ENCODE measurements around the gene PTK7. TPM values are rescaled to one million over a fixed set of nuclear protein-coding genes. Genes with fewer than 3 reads are reported as not detected.
A peak's percentile ranks its signal among the peaks of the same experiment; 100 is the strongest.

PTK7 gene
- total RNA-seq (2014; rRNA removed; shearing (Covaris generic)) = 12.7 and 18.5 TPM in 2 replicates
- 12.0 and 13.0 TPM in 2 replicates for total RNA-seq (2022)
- percentile 38 among the genes with signal in this experiment for Bru-seq, nascent RNA
- BruChase-seq, experiment 1, labeled RNA remaining after a 6-hour chase = percentile 44 among the genes with signal in this experiment
- BruChase-seq, experiment 2, labeled RNA remaining after a 2-hour chase = percentile 39 among the genes with signal in this experiment
- long read RNA-seq, full-length matches to known transcripts = 2 of 6 reads
- long read RNA-seq, partial matches to known transcripts = 2 of 6 reads
- long read RNA-seq, other reads (novel, unspliced or antisense) = 2 of 6 reads

GRCh38 chr6:43075670-43076463 is at the start of gene PTK7:
Gene PTK7, plus strand, starts transcription at chr6:43076314. Its CDS starts 175 bp downstream, at chr6:43076489.
- DNase-seq (ENCODE audit: low spot score) = peak; percentile 78
- CTCF ChIA-PET (ENCODE audit: unreplicated experiment) = no interaction called here
- intact Hi-C loops (cut with micrococcal nuclease; ENCODE audit: unreplicated experiment) = loop anchor here (10.0 kb wide), 1 partner anchor 429 kb away; no protein-coding TSS in a partner anchor
- Histone ChIP-seq H3K9me2 (ENCODE audit: insufficient read depth, low read length) (no peaks in the 10 kb centered on the region), H2AFZ (ENCODE audit: low read length) (peak within 1 kb of the TSS; percentile 77), H3K9me3 (ENCODE audit: low read length) (no peaks in the 10 kb centered on the region), H3K27ac (ENCODE audit: low read depth, low read length, poor library complexity, severe bottlenecking) (peak within 1 kb of the TSS; percentile 24), H3K36me3 (ENCODE audit: insufficient read depth, low read length) (no peaks in the 10 kb centered on the region), H3K79me2 (ENCODE audit: insufficient read depth, low read depth, low read length) (peaks cover 6% of the 10 kb centered on the region; the same call in 1 of the 2 replicates), H3K4me2 (ENCODE audit: low read length) (peak within 1 kb of the TSS; percentile 94), H3K4me3 (ENCODE audit: low read depth, low read length, poor library complexity, severe bottlenecking) (peak within 1 kb of the TSS; percentile 98), H3K4me1 (ENCODE audit: insufficient read depth, low read length, poor library complexity, severe bottlenecking) (peaks cover 28% of the 10 kb centered on the region), H4K20me1 (ENCODE audit: insufficient read depth, low read length) (0 out of 2 replicates have a peak, but pooled peaks cover 5% of the 10 kb centered on the region)
- no peak for TF ChIP-seq CTCF (conservative IDR thresholded peaks at IDR 0.05; ENCODE audit: low read length)
- TF ChIP-seq EZH2phosphoT487 (IDR thresholded peaks at IDR 0.05; ENCODE audit: borderline replicate concordance, low read depth, low read length) = no peak
- POLR2A ChIA-PET = interaction anchor here (1.8 kb wide), 1 partner anchor 17 kb away, joined by 6 read pairs; the partner anchor contains the start of genes KLC4 and MRPL2
- BruUV-seq (replicated peaks) = no TSS peak

GRCh38 chr6:43026365-43026764 is 49.7 kb upstream of the PTK7 start:
- TF ChIP-seq CTCF (conservative IDR thresholded peaks at IDR 0.05; ENCODE audit: low read length) = no peak
- no peak for TF ChIP-seq EZH2phosphoT487 (IDR thresholded peaks at IDR 0.05; ENCODE audit: borderline replicate concordance, low read depth, low read length)
- ChIA-PET CTCF (ENCODE audit: unreplicated experiment) (no interaction called here), POLR2A (no interaction called here)
- H2AFZ ChIP-seq (ENCODE audit: low read length) = no peak overlapping the region
- intact Hi-C loops (cut with micrococcal nuclease; ENCODE audit: unreplicated experiment) = no loop called here
- no peak for DNase-seq (ENCODE audit: low spot score)
- H3K4me3 ChIP-seq (ENCODE audit: low read depth, low read length, poor library complexity, severe bottlenecking) = no peak overlapping the region
- no peaks in the 10 kb centered on the region for H3K9me3 ChIP-seq (ENCODE audit: low read length)
- no peak overlapping the region for H3K4me2 ChIP-seq (ENCODE audit: low read length)
- H3K27ac ChIP-seq (ENCODE audit: low read depth, low read length, poor library complexity, severe bottlenecking) = no peak overlapping the region
- H3K9me2 ChIP-seq (ENCODE audit: insufficient read depth, low read length) = no peaks in the 10 kb centered on the region
- peaks cover 10% of the 10 kb centered on the region for H3K4me1 ChIP-seq (ENCODE audit: insufficient read depth, low read length, poor library complexity, severe bottlenecking)
- no TSS peak for BruUV-seq (replicated peaks)
- peaks cover 34% of the 10 kb centered on the region for H3K79me2 ChIP-seq (ENCODE audit: insufficient read depth, low read depth, low read length)
- peaks cover 80% of the 10 kb centered on the region for H3K36me3 ChIP-seq (ENCODE audit: insufficient read depth, low read length)
- no peaks in the 10 kb centered on the region for H4K20me1 ChIP-seq (ENCODE audit: insufficient read depth, low read length)

Data from OCI-LY7 (cell line).